GM19240 (cell line): ENCODE measurements around the gene DEPDC5.
"Not testable (repeated sequence)": the region's sequence is repeated elsewhere in the genome, so short reads cannot be mapped to it uniquely, and the experiment has no call there.

ENCODE experiments used
- DNase-seq: peaks from one replicate; pipeline ENCODE4 v3.0.0; 2011; ENCODE audit warnings: low spot score; ENCODE audit not compliant: insufficient read length

DEPDC5 gene

DNA sequence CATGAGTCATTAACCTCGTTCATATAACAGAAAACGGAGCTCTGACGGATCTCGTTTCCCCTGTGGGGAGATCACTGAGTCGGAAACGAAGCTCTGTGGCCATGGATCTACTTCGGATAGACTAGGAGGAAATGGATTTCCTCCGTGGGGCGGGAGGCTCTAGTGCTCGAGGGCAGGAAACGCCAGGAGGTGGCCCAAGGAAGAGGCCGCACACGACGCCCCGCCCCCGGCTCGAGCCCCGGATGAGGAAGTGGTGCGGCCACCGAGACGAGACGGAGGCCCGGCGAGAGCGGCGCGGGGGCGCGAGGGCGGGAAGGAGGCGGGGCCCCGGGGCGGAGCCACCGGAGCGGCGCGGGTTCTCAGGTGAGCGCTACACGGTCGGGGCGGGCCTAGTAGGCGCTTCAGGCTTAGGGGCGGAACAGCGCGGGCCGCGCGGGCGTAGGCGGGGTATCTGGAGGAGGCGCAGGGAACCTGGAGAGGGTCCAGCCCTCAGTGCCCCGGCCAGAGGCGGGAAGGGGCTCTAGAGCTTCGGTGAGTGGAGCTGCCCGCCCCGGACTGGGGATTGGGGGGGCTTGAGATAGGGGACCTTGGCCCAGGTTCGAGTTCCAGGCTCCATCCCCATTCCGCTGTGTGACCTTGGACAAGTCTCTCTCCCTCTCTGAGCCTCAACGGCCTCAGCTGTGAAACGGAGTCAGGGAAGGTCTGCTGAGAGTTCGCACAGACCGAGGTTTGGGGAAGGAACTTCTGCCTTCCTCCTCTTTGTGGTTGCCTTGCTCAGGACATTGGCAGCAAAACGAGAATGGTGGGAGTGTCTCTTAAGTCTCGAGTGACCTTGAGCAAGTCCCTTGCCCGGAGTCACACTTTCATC, at the start of gene DEPDC5:
DEPDC5 (plus strand) TSS at position 386 of the 868 bp plus-strand sequence. CDS start 903 bp downstream, outside the sequence.
- DNase-seq: peak; percentile 86

- DNase-seq: no peak
Measured at GRCh38 chr22:31707519-31707918, 46.3 kb upstream of the DEPDC5 start.

DNA sequence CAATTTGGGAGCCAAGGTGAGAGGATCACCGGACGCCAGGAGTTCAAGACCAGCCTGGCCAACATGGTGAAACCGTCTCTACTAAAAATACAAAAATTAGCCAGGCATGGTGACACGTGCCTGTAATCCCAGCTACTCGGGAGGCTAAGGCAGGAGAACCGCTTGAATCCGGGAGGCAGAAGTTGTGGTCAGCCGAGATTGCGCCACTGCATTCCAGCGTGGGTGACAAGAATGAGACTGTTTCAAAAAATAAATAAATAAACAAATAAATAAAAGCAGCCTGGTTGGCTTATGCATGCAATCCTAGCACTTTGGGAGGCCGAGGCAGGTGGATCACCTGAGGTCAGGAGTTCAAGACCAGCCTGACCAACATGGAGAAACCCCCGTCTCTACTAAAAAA, 42.6 kb upstream of the DEPDC5 start:
- DNase-seq: not testable (repeated sequence)

DNA sequence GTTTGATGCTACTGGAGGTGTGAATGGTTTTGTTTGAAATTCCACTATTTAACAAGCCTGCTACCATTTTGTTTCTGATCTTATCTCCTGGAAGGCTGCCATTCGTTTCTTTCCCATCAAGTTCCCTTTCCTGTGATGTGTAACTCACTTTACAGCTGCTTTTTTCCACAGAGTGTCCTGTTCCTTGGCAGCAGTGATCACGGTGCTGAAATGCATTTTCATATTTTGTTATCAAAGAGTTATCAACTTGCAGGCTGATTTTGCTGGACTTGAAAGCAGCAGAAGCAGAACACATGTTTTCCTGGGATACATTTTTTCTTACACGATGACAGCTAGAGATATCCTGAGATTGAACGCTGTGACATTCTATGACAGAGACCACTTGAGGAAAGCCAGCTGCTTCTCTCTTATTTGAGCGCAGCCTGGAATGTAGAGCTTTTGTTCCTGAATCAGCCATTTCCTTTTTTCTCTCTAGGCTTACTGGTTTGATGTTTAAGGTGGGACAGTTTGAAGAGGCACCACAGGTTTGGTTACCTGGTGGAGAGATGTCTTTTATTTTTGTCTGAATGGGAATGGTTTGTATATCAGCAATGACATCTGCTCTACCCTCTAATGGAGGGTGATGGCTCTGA, 38.6 kb upstream of the DEPDC5 start:
- no peak for DNase-seq

DNA sequence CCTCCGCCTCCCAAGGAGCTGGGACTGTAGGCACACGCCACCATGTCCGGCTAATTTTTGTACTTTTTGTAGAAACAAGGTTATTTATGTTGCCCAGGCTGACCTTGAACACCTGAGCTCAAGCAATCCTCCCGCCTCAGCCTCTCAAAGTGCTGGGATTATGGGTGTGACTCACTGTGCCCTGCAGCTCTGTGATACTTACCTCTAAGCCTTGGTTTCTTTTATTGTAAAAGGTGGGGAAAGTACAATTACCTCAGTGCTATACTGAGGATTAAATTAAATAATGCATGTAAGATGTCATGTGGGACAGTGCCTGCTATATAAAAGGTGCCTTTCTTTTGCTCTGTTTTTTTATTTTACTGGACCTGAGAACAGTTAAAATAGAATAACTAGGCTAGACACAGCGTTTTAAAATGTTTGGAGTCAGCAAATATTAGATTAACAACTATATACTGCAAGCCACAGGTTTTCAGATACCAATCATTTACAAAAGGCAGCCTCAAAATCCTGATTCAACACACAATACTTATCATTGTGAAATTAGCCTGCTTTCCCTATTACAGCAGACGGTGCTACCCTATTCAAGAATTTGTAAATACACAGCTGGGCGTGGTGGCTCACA, 33.9 kb upstream of the DEPDC5 start:
- no peak for DNase-seq

DNA sequence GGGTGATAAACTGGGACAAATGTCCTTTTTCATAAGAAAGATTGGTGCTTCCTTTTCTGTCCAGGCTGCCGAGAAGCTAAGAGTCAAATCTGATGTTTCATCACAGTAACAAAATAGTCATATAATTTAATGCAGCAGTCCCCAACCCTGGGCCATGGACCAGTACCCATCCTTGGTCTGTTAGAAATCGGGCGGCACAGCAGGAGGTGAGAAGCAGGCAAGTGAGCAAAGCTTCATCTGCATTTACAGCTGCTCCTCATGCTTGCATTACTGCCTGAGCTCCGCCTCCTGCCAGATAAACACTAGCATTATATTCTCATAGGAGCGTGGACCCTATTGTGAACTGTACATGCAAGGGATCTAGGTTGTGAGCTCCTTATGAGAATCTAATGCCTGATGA, 30.1 kb upstream of the DEPDC5 start:
- DNase-seq: no peak

- no peak for DNase-seq
Measured at GRCh38 chr22:31726692-31727091, 27.1 kb upstream of the DEPDC5 start.

DNA sequence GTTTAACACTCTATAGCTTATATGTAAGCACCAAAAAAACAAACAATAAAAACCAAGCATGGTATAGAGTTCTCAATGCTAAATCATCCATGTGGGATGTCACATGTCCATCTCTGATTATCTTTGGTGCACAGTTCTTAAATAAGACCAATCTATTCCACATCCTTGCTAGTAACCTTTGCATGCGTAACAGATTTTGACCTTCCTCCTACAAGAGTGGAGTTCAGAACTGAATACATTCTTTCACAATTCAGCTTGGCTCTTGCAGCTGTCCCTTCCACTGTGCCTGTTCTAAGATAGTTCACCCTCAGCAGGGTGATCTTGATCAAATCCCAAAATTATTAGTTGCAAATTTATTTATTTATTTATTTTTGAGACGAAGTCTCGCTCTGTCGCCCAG, 25.0 kb upstream of the DEPDC5 start:
- DNase-seq: no peak

- DNase-seq: no peak
Measured at GRCh38 chr22:31730344-31730711, 23.5 kb upstream of the DEPDC5 start.

- no peak for DNase-seq
Measured at GRCh38 chr22:31732089-31732829, 21.6 kb upstream of the DEPDC5 start.

DNA sequence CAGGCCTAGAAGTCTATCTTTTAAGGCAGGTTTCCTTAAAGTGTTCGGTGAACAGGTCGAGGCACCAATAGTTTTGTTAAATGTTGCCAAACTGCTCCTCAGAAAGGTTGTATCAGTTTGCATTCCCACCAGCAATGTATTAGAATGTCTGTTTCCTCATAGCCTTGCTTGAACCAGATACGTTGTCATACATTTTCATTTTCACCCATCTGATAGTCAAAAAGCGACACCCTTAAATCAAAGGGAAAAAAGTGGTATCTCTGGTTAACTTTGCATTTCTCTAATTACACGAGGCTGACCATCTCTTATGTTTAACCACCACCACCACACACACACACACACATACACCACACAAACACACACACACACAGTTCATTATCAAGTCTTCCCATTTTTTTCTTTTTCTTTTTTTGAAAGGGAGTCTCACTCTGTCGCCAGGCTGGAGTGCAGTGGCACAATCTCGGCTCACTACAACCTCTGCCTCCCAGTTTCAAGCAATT, 20.2 kb upstream of the DEPDC5 start:
- no peak for DNase-seq

- DNase-seq: no peak
Measured at GRCh38 chr22:31734512-31734911, 19.3 kb upstream of the DEPDC5 start.

DNA sequence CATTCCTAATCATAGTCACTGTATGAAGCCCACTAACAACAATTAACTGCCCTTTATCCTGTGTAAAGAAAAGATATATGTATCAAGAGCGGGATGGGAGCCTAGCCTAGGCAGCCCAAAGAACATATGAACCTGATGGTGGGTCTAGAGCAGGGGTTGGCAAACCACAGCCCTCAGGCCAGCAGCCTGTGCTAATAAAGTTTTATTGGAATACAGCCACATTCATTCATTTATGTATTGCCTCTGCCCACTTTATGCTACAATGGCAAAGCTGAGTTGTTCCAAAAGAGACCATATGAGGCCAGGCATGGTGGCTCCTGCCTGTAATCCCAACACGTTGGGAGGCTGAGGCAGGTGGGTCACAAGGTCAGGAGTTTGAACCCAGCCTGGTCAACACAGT, 17.4 kb upstream of the DEPDC5 start:
- no peak for DNase-seq

- no peak for DNase-seq
Measured at GRCh38 chr22:31737932-31738331, 15.9 kb upstream of the DEPDC5 start.

DNA sequence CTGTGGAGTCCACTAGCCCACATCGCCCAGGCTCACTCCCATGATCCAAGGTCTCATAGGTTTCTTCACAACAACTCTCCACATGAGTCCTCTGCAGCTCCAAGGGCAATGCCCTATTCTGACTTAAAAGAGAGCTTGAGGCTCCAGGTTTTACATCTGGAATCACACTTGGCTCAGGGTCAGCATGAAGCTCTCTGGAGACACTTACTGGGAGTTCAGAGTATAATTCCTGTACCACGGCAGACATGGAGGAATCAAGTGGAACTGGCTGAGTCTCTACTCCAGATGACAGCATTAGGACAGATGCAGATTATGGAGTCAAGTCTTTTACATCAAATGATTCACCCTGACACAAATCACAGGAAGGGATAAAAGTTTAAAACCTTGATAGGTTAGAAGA, 15.3 kb upstream of the DEPDC5 start:
- no peak for DNase-seq

- DNase-seq: no peak
Measured at GRCh38 chr22:31739795-31740201, 14.0 kb upstream of the DEPDC5 start.

DNA sequence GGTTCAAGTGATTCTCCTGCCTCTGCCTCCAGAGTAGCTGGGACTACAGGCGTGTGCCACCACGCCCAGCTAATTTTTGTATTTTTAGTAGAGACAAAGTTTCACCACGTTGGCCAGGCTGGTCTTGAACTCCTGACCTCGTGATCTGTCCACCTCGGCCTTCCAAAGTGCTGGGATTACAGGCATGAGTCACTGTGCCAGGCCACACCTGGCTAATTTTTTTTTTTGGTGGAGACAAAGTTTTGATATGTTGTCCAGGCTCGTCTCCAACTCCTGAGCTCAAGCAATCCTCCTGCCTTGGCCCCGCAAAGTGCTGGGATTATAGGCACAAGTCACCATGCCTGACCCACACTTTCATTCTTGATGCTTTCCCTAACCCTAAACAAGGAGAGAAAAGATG, 13.5 kb upstream of the DEPDC5 start:
- DNase-seq: not testable (repeated sequence)

DNA sequence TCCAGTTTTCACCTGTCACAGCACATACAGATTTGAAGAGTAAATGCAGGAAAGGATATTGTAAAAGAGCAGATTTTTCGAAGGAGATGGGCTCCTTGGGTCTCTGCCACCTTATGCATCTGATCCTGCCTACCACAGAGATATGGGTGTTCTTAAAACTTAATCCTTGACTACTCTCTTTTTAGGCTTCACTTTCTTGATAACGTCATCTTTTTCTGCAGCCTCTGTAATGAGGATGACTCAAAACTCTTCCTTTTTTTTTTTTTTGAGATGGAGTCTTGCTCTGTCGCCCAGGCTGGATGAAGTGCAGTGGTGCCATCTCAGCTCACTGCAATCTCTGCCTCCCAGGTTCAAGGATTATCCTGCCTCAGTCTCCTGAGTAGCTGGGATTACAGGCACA, 11.7 kb upstream of the DEPDC5 start:
- DNase-seq: no peak

DNA sequence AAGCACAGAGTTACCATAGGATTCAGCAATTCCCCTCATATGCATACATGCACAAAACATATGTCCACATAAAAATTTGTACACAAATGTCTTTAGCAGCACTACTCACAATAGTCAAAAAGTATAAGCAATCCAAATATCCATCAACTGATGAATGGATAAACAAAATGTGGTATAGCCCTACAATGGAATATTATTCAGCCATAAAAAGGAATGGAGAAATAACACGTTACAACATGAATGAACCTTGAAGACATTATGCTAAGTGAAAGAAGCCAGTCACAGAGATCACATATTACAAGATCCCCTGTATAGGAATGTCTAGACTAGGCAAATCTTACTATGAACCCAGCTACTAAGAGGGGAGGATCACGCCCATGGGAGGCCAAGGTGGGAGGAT, 11.1 kb upstream of the DEPDC5 start:
- DNase-seq: no peak

DNA sequence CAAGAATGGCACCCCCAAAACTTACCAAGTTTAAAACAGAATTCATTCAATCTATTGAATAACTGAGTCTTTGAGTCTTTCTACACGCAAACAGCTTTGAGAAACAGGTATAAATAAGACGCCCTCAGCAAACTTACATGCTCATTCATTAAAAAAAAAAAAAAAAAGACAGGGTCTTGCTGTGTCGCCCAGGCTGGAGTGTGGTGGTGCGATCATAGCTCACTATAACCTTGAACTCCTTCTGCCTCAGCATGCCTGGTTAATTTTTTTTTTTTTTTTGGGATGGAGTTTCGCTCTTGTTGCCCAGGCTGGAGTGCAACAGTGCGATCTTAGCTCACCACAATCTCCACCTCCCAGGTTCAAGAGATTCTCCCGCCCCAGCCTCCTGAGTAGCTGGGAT, 9.9 kb upstream of the DEPDC5 start:
- no peak for DNase-seq

- no peak for DNase-seq
Measured at GRCh38 chr22:31747441-31747840, 6.4 kb upstream of the DEPDC5 start.

DNA sequence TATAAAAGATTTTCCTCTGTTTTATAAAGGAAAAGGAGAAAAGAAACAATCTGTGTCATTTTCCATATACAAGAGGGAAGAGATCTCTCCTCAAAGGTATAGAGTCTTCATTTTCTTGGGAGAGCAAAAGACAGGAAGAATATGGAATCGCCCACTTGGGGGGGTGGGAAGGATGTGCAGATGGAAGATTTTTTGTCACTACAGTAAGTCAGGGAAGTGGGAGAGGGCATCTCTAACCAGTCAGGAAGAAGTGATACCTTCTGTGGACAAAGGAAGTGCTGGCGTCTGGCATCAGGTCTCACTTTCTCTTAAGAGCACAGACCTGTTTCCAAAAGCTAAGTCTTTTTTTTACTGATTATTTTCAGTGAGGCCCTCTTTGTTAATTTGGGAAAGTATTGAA, 5.3 kb upstream of the DEPDC5 start:
- DNase-seq: no peak
